Osteocyte (in vitro differentiated cells): ENCODE measurements around the gene GREM1. TPM values are rescaled to one million over a fixed set of nuclear protein-coding genes. Genes with fewer than 3 reads are reported as not detected.
A peak's percentile ranks its signal among the peaks of the same experiment; 100 is the strongest.

Experiments
- DNase-seq: peaks from one replicate; pipeline ENCODE4 v3.0.0; 2021; ENCODE audit warnings: mixed read lengths; ENCODE audit not compliant: unreplicated experiment; ENCODE audit errors: extremely low spot score
- H3K27ac Mint-ChIP-seq: one replicate; pipeline ENCODE4 v1.8.0; 2021; ENCODE audit warnings: mild to moderate bottlenecking, mixed read lengths; ENCODE audit not compliant: unreplicated experiment
- H3K27me3 Mint-ChIP-seq: one replicate; pipeline ENCODE4 v1.8.0; 2021; ENCODE audit warnings: mixed read lengths; ENCODE audit not compliant: unreplicated experiment
- H3K36me3 Mint-ChIP-seq: one replicate; pipeline ENCODE4 v1.8.0; 2021; ENCODE audit warnings: mixed read lengths; ENCODE audit not compliant: unreplicated experiment
- H3K4me1 Mint-ChIP-seq: one replicate; pipeline ENCODE4 v1.8.0; 2021; ENCODE audit warnings: mixed read lengths; ENCODE audit not compliant: unreplicated experiment
- H3K4me3 Mint-ChIP-seq: one replicate; pipeline ENCODE4 v1.8.0; 2021; ENCODE audit warnings: mild to moderate bottlenecking, moderate library complexity, mixed read lengths; ENCODE audit not compliant: unreplicated experiment
- H3K9me3 Mint-ChIP-seq: one replicate; pipeline ENCODE4 v1.8.0; 2021; ENCODE audit warnings: mixed read lengths; ENCODE audit not compliant: unreplicated experiment
- CTCF ChIP-seq: fragments of 200-600 bp; sonication (generic); IDR thresholded peaks from 2 replicates; pipeline ENCODE4 v1.5.0; 2021; ENCODE audit warnings: antibody characterized with exemption, mild to moderate bottlenecking, moderate library complexity
- total RNA-seq: library from RNA; stranded (reverse); gene quantifications from 2 replicates; pipeline ENCODE4 v1.2.1, GENCODE V29; 2021

The GREM1 gene
- total RNA-seq, 1 donor from 2014 or later: 252 TPM

- peaks cover 17% of the 10 kb centered on the region for H3K36me3 Mint-ChIP-seq
These were observed 1.3 kb downstream of the GREM1 start for GRCh38 chr15:32718821-32719716.

GRCh38 chr15:32721596-32721995, 3.8 kb downstream of the GREM1 start:
- H3K27me3 Mint-ChIP-seq: no peaks in the 10 kb centered on the region
- H3K4me1 Mint-ChIP-seq: peaks cover 51% of the 10 kb centered on the region
- no peak for DNase-seq
- no peak for TF ChIP-seq CTCF
- peaks cover 31% of the 10 kb centered on the region for H3K36me3 Mint-ChIP-seq
- peak overlapping the region; percentile 16 for H3K4me3 Mint-ChIP-seq
- peaks cover 7% of the 10 kb centered on the region for H3K9me3 Mint-ChIP-seq
- peak overlapping the region; percentile 92 for H3K27ac Mint-ChIP-seq

More at GRCh38 chr15:32718821-32719716, 1.3 kb downstream of the GREM1 start:
- H3K27ac Mint-ChIP-seq: peak overlapping the region; percentile 92
- no peak for DNase-seq
- no peaks in the 10 kb centered on the region for H3K27me3 Mint-ChIP-seq
- H3K4me3 Mint-ChIP-seq: peak overlapping the region; percentile 88
- no peaks in the 10 kb centered on the region for H3K9me3 Mint-ChIP-seq
- H3K4me1 Mint-ChIP-seq: peaks cover 59% of the 10 kb centered on the region
- no peak for TF ChIP-seq CTCF

- peak overlapping the region; percentile 92 for H3K27ac Mint-ChIP-seq
- DNase-seq: no peak
- H3K9me3 Mint-ChIP-seq: peaks cover 9% of the 10 kb centered on the region
- H3K27me3 Mint-ChIP-seq: no peaks in the 10 kb centered on the region
- peaks cover 46% of the 10 kb centered on the region for H3K4me1 Mint-ChIP-seq
- H3K36me3 Mint-ChIP-seq: peaks cover 33% of the 10 kb centered on the region
- TF ChIP-seq CTCF: no peak
- H3K4me3 Mint-ChIP-seq: peak overlapping the region; percentile 16
These were observed 4.3 kb downstream of the GREM1 start for GRCh38 chr15:32722136-32722535.

- no peak overlapping the region for H3K4me3 Mint-ChIP-seq
- H3K9me3 Mint-ChIP-seq: peaks cover 13% of the 10 kb centered on the region
- H3K27ac Mint-ChIP-seq: peak overlapping the region; percentile 56
- peaks cover 37% of the 10 kb centered on the region for H3K36me3 Mint-ChIP-seq
- DNase-seq: no peak
- H3K27me3 Mint-ChIP-seq: no peaks in the 10 kb centered on the region
- H3K4me1 Mint-ChIP-seq: peaks cover 46% of the 10 kb centered on the region
- TF ChIP-seq CTCF: no peak
These were observed 5.6 kb downstream of the GREM1 start for GRCh38 chr15:32723171-32723948.
